HAP-1 (cell line): ENCODE results near the gene RNPEPL1.
"Not testable (repeated sequence)": the region's sequence is repeated elsewhere in the genome, so short reads cannot be mapped to it uniquely, and the experiment has no call there.

Source experiments
- DNase-seq, 2 experiments: peaks; one replicate each; pipeline ENCODE4 v3.0.0-alpha.2; 2016 to 2020; ENCODE audit warnings: low spot score in 2 of 2
- H3K27me3 ChIP-seq: fragments of 250-450 bp; sonication (Bioruptor Pico); 2 replicates; pipeline ENCODE4 v1.5.1; 2020; ENCODE audit warnings: low read depth, mild to moderate bottlenecking, moderate library complexity
- H3K36me3 ChIP-seq: fragments of 250-450 bp; sonication (Bioruptor Pico); replicated peaks from 2 replicates; pipeline ENCODE4 v1.5.1; 2020; ENCODE audit warnings: mild to moderate bottlenecking
- H3K4me1 ChIP-seq: fragments of 250-450 bp; sonication (Bioruptor Pico); 2 replicates; pipeline ENCODE4 v1.5.1; 2020; ENCODE audit warnings: mild to moderate bottlenecking
- H3K4me3 ChIP-seq: fragments of 250-450 bp; sonication (Bioruptor Pico); 2 replicates; pipeline ENCODE4 v1.5.1; 2020; ENCODE audit warnings: mild to moderate bottlenecking, moderate library complexity
- H3K9me3 ChIP-seq: fragments of 250-450 bp; sonication (Bioruptor Pico); 2 replicates; pipeline ENCODE4 v1.5.1; 2020; ENCODE audit warnings: mild to moderate bottlenecking, moderate library complexity
- in situ Hi-C: fragments of 300-500 bp; cut with MboI; formaldehyde crosslinking; loops from 3 replicates; pipeline ENCODE4 v1.14.3; 2020; ENCODE audit warnings: low sequenced_read_pairs, inconsistent platforms, mixed read lengths

Gene RNPEPL1, protein sequence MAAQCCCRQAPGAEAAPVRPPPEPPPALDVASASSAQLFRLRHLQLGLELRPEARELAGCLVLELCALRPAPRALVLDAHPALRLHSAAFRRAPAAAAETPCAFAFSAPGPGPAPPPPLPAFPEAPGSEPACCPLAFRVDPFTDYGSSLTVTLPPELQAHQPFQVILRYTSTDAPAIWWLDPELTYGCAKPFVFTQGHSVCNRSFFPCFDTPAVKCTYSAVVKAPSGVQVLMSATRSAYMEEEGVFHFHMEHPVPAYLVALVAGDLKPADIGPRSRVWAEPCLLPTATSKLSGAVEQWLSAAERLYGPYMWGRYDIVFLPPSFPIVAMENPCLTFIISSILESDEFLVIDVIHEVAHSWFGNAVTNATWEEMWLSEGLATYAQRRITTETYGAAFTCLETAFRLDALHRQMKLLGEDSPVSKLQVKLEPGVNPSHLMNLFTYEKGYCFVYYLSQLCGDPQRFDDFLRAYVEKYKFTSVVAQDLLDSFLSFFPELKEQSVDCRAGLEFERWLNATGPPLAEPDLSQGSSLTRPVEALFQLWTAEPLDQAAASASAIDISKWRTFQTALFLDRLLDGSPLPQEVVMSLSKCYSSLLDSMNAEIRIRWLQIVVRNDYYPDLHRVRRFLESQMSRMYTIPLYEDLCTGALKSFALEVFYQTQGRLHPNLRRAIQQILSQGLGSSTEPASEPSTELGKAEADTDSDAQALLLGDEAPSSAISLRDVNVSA

GRCh38 chr2:240567872-240568677 lies at the start of gene RNPEPL1:
TSS of gene RNPEPL1 (plus strand) at chr2:240568484. CDS start at chr2:240568587, 103 bp downstream.
- peak in 1 of 2 experiments; percentile 50 for DNase-seq
- Histone ChIP-seq H3K9me3 (no peaks in the 10 kb centered on the region), H3K27me3 (no peaks in the 10 kb centered on the region), H3K4me3 (peak within 1 kb of the TSS; percentile 47), H3K4me1 (peaks cover 21% of the 10 kb centered on the region), H3K36me3 (no peaks in the 10 kb centered on the region; the same call in 1 of the 2 replicates)
- in situ Hi-C loops: no loop called here

DNA sequence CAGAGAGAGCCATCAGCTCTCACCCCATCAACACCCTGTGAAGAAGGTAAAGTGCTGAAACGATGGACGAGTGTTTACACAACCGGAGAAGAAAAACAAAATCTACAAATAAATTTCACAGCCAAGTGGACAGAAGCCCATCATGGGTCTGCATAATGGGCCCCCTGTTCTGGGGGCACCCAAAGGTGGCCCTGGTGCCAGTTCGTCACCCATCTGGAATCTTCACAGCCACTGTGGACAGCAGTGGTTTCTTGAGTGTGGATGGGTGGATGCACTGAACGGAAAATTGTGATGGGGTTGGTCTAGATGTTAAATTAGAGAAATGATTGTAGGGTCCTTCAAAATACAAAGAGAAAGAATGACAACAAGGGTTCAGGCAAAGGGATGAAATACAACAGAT lies 49.3 kb upstream of the RNPEPL1 start:
- in situ Hi-C loops: no loop called here
- no peak overlapping the region for H3K4me3 ChIP-seq
- peaks cover 2% of the 10 kb centered on the region; the same call in 1 of the 2 replicates for H3K9me3 ChIP-seq
- H3K36me3 ChIP-seq: peaks cover 9% of the 10 kb centered on the region
- no peaks in the 10 kb centered on the region for H3K4me1 ChIP-seq
- no peak for DNase-seq
- no peaks in the 10 kb centered on the region for H3K27me3 ChIP-seq

- no peak for DNase-seq
- H3K27me3 ChIP-seq: no peaks in the 10 kb centered on the region
- in situ Hi-C loops: no loop called here
Measured at GRCh38 chr2:240519396-240520129, 48.7 kb upstream of the RNPEPL1 start.

GRCh38 chr2:240520130-240520973 lies 47.9 kb upstream of the RNPEPL1 start:
- Histone ChIP-seq H3K27me3 (no peaks in the 10 kb centered on the region), H3K4me1 (no peaks in the 10 kb centered on the region), H3K4me3 (no peak overlapping the region), H3K36me3 (peaks cover 19% of the 10 kb centered on the region), H3K9me3 (peaks cover 14% of the 10 kb centered on the region)
- in situ Hi-C loops: no loop called here
- DNase-seq: no peak

More at GRCh38 chr2:240519396-240520129, 48.7 kb upstream of the RNPEPL1 start:
- Histone ChIP-seq H3K4me1 (no peaks in the 10 kb centered on the region), H3K4me3 (no peak overlapping the region), H3K9me3 (peaks cover 6% of the 10 kb centered on the region), H3K36me3 (peaks cover 12% of the 10 kb centered on the region)

DNA sequence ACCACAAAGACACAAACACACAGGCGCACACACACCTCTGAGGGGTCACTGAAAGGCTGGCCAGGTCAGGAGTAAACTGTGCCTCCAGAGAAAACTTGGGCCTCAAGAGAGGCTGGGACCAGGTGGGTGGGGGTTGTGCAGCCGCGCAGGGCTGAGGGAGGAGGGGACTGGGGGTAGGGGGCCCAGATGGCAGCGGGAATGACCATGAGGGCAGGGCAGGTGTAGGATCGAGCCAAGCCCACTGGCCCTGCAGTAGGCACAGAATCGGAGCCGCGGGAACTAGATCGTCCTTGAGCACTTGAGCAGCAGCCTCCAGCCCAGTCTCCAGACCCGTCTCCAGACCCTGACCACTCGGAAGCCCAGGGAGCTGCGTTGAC lies 47.3 kb upstream of the RNPEPL1 start:
- Histone ChIP-seq H3K36me3 (peaks cover 19% of the 10 kb centered on the region), H3K4me1 (no peaks in the 10 kb centered on the region), H3K4me3 (no peak overlapping the region), H3K27me3 (no peaks in the 10 kb centered on the region), H3K9me3 (peaks cover 16% of the 10 kb centered on the region)
- in situ Hi-C loops: no loop called here
- DNase-seq: no peak

DNA sequence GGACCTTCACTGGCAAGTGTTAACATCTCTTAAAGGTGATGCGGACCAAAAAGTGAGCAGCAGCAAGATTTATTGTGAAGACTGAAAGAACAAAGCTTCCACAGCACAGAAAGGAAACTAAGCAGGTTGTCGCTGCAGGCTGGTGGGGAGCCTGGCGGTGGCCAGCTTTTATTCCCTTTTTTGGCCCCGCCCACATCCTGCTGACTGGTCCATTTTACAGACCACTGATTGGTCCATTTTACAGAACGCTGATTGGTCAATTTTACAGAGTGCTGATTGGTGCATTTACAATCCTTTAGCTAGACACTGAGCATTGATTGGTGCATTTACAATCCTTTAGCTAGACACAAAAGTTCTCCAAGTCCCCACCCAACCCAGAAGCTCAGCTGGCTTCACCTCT lies 46.4 kb upstream of the RNPEPL1 start:
- DNase-seq, in situ Hi-C loops: not testable (repeated sequence)

GRCh38 chr2:240522406-240522805 lies 45.9 kb upstream of the RNPEPL1 start:
- Histone ChIP-seq H3K27me3 (no peaks in the 10 kb centered on the region), H3K4me3 (no peak overlapping the region), H3K36me3 (peaks cover 22% of the 10 kb centered on the region), H3K4me1 (no peaks in the 10 kb centered on the region), H3K9me3 (peaks cover 21% of the 10 kb centered on the region)
- in situ Hi-C loops: no loop called here
- no peak for DNase-seq

More for the DNA sequence above, 46.4 kb upstream of the RNPEPL1 start:
- not testable (repeated sequence) for H3K4me3 ChIP-seq, H3K27me3 ChIP-seq, H3K4me1 ChIP-seq
- Histone ChIP-seq H3K36me3 (peaks cover 22% of the 10 kb centered on the region), H3K9me3 (peaks cover 21% of the 10 kb centered on the region)

DNA sequence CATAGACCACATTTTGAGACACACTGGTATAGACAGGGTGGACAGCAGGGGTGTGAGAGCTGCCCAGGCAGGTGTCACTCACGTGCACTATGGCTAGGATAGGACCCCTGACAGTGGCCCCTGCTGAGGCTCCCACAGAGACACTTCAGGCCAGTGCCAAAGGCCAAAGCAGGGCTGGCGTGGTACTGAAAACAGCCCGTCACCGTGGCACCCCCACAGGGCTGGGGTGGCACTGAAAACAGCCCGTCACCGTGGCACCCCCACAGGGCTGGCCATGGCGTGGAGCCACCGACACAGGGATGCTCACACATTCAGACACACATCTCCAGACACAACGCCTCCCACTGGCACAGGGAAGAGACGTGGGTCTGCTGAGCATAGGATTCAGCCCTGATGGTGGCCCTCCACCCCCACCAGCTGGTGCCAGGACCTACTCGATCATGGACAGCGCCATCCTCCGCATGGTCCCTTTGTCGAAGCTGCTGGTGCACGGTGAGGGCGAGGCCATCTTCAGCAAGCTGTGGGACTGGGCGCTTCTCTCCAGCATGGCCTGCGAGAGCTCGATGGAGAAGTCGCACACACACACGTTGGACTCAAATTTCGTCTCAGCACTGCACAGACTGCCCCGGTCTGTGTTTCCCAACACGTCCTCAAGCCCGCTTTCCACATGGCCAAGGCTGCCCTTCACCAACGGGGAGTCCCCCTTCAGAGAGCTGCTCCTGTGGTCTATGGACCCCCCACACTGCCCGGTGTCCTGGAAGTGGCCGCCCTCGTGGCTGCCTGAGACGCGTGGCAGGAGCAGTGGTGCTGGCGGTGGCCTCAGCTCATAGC lies 44.6 kb upstream of the RNPEPL1 start:
- H3K36me3 ChIP-seq: peaks cover 22% of the 10 kb centered on the region

GRCh38 chr2:240524963-240525718 lies 43.1 kb upstream of the RNPEPL1 start:
- peaks cover 22% of the 10 kb centered on the region for H3K36me3 ChIP-seq
- no peak overlapping the region for H3K4me3 ChIP-seq
- peaks cover 21% of the 10 kb centered on the region for H3K9me3 ChIP-seq
- no peaks in the 10 kb centered on the region for H3K27me3 ChIP-seq
- no peaks in the 10 kb centered on the region for H3K4me1 ChIP-seq
- DNase-seq: no peak
- in situ Hi-C loops: no loop called here

More for the DNA sequence above, 44.6 kb upstream of the RNPEPL1 start:
- DNase-seq: no peak
- H3K27me3 ChIP-seq: no peaks in the 10 kb centered on the region
- H3K4me3 ChIP-seq: no peak overlapping the region
- H3K4me1 ChIP-seq: no peaks in the 10 kb centered on the region
- peaks cover 21% of the 10 kb centered on the region for H3K9me3 ChIP-seq
- in situ Hi-C loops: no loop called here

GRCh38 chr2:240525802-240526201 lies 42.5 kb upstream of the RNPEPL1 start:
- in situ Hi-C loops: no loop called here
- no peaks in the 10 kb centered on the region for H3K27me3 ChIP-seq
- no peak for DNase-seq
- H3K4me1 ChIP-seq: no peaks in the 10 kb centered on the region
- peaks cover 22% of the 10 kb centered on the region for H3K36me3 ChIP-seq
- peaks cover 21% of the 10 kb centered on the region for H3K9me3 ChIP-seq
- H3K4me3 ChIP-seq: no peak overlapping the region

GRCh38 chr2:240526521-240526920 lies 41.8 kb upstream of the RNPEPL1 start:
- in situ Hi-C loops: no loop called here
- no peak for DNase-seq
- peaks cover 22% of the 10 kb centered on the region for H3K36me3 ChIP-seq
- H3K4me1 ChIP-seq: no peaks in the 10 kb centered on the region
- no peaks in the 10 kb centered on the region for H3K27me3 ChIP-seq
- H3K4me3 ChIP-seq: no peak overlapping the region
- H3K9me3 ChIP-seq: peaks cover 21% of the 10 kb centered on the region
